ENCODE data around the gene MORN1. TPM values are rescaled to one million over a fixed set of nuclear protein-coding genes. Genes with fewer than 3 reads are reported as not detected.
A peak's percentile ranks its signal among the peaks of the same experiment; 100 is the strongest.

Gene MORN1
- total RNA-seq, 1 donor from 2014 or later: 9.0 TPM

GRCh38 chr1:2303781-2304180 lies 87.6 kb downstream of the MORN1 start:
- no peak for DNase-seq
- Histone ChIP-seq H3K4me3 (no peak overlapping the region), H3K36me3 (peaks cover 56% of the 10 kb centered on the region), H3K9me3 (no peaks in the 10 kb centered on the region), H3K27me3 (no peaks in the 10 kb centered on the region), H3K4me1 (peaks cover 39% of the 10 kb centered on the region), H3K27ac (no peak overlapping the region)
- TF ChIP-seq CTCF (IDR thresholded peaks at IDR 0.05): no peak
- no peak for ATAC-seq
- intact Hi-C loops (cut with DNase I): loop anchor here (10.0 kb wide), 1 partner anchor 59 kb away; no protein-coding TSS in a partner anchor

DNA sequence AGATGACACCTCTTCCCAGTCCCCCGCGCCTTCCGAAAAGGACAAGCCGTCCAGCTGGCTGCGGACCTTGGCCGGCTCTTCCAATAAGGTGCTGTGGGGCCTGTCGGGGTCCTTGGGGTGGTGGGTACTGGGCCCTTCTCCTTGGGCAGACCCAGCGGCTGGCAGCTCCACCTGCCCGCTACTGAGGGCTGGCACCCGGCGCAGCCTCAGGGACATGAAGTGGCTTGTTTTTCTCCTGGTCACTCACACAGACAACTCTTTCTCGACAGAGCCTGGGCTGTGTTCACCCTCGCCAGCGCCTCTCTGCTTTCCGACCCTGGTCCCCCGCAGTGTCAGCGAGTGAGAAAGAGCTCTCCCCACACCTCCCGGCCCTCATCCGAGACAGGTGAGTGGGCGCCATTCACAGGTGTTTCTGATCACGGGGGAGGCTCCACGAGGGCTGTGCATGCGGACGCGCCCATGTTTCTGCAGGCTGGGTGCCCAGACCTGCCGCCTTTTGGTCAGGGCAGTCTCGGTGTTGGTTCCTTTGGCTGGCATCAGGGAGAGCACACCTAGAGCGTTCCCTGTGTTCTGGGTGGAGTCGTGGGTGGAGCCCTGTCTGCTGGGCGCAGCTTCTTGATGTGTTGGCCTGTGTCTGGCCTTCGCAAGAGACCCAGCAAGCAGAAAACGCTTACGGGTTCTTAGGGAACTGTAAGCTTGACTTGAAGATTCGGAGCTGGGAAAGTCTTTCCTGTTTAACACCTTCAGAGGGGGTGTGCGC lies 88.2 kb downstream of the MORN1 start:
- peaks cover 50% of the 10 kb centered on the region for H3K36me3 ChIP-seq
- H3K9me3 ChIP-seq: no peaks in the 10 kb centered on the region
- ATAC-seq (no peak), DNase-seq (no peak)
- H3K4me3 ChIP-seq: no peak overlapping the region
- no peak for TF ChIP-seq CTCF (IDR thresholded peaks at IDR 0.05)
- H3K27ac ChIP-seq: no peak overlapping the region
- peaks cover 44% of the 10 kb centered on the region for H3K4me1 ChIP-seq
- intact Hi-C loops (cut with DNase I): loop anchor here (10.0 kb wide), 1 partner anchor 58 kb away; no protein-coding TSS in a partner anchor
- no peaks in the 10 kb centered on the region for H3K27me3 ChIP-seq

DNA sequence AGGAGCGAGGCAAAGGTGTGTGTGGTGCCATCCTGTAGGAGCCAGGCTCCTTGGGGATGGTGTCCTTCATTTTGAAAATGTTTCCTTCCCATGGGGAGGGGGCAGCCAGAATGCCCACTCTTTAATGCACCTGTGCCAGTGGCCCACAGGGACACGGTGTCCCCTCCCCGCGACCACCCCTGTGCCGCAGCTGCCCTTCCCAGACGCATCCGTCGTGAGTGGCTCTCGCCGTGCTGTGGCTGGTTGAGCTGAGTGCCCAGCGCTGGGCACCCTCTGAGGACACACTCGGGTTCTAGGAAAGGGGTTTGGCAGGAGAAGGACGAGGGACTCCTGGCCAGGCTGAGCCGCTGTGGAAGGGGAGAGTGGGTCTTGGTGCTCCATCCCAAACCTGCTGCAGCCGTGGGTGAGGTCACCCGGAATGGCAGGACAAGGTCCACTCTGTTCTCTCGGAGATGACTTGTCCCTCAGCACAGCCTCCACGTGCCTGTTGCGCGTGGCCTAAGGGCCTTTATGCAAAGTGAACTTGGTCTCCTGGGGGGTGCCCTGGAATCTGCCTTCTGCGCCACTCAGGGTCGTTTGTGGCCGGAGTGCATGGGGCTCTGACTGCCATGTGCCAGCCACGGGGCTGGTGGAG lies 88.9 kb downstream of the MORN1 start:
- H3K27ac ChIP-seq: peak overlapping the region; percentile 88

DNA sequence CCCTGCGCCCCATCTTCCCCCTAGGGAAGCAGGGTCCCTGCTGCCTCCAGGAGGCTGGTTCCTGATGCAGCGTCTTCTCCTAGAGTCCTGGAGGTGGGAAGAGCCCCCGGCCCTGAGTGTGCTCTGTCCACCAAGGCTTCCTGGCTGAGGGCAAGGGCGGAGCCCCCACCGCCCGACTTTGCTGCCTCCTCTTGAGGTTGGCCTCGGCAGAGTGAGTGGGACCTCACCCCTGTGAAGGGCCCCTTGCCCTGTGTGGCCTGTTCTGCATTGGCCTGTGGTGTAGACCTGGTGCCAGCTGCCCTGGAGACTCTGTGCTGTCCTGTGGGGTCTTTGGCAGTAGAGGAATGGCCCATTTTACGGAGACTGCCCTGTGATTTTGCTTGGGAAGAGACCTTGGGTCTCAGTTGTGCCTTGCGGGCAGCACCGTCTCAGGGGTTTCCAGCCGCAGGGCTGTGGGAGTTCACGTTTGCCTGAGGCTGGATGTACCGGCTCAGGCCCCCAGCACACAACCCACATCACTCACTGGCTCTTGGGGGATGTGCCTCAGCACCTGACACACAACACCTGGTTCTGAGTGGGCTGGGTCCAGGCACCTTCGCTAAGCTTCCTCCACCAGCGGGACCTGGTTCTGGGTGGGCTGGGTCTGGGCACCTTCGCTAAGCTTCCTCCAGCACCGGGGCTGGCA lies 89.6 kb downstream of the MORN1 start:
- peaks cover 35% of the 10 kb centered on the region for H3K36me3 ChIP-seq
- intact Hi-C loops (cut with DNase I): loop anchor here (10.0 kb wide), 1 partner anchor 57 kb away; no protein-coding TSS in a partner anchor
- ATAC-seq: no peak
- DNase-seq: no peak
- no peaks in the 10 kb centered on the region for H3K27me3 ChIP-seq
- peak overlapping the region; percentile 88 for H3K27ac ChIP-seq
- H3K4me1 ChIP-seq: peaks cover 47% of the 10 kb centered on the region
- no peak overlapping the region for H3K4me3 ChIP-seq
- no peaks in the 10 kb centered on the region for H3K9me3 ChIP-seq
- no peak for TF ChIP-seq CTCF (IDR thresholded peaks at IDR 0.05)

More for the DNA sequence above, 88.9 kb downstream of the MORN1 start:
- Histone ChIP-seq H3K4me1 (peaks cover 47% of the 10 kb centered on the region), H3K36me3 (peaks cover 42% of the 10 kb centered on the region), H3K27me3 (no peaks in the 10 kb centered on the region), H3K4me3 (no peak overlapping the region), H3K9me3 (no peaks in the 10 kb centered on the region)
- no peak for ATAC-seq
- no peak for TF ChIP-seq CTCF (IDR thresholded peaks at IDR 0.05)
- intact Hi-C loops (cut with DNase I): loop anchor here (10.0 kb wide), 1 partner anchor 58 kb away; no protein-coding TSS in a partner anchor
- DNase-seq: no peak

DNA sequence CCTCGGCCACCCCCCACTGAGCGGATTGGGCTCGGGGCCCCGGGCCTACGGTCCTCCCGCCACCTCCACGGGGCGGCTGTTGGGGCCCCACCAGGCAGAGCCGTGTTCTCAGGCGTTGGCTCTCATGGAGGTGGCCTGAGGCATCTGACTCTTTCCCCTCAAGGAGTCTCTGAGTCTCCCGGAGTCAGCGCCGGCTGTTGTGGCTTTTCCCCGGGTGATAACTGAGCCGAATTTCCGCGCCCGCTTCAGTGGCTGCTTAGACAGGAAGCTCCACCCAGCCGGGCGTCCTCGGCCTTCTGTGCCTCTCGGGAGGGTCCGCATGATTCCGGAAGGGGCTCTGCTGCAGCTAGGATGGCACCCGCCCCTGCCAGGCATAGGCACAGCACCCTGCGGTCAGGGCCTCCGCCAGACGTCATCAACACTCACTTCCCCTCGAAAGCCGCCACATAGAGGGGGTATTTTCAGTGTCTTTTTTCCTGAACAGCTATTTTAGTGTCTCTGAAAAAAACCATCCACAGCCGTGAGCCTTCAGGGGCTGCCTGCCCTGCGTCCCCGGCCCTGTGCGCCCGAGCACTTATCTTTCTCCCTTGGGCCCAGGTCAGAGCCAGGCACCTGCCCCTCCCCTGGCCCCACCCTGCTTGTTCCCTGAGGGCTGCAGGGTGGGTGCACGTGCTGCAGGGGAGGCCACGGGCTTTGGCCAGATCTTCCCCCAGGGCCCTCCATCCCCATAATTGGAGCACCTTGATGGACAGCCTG lies 90.3 kb downstream of the MORN1 start:
- peaks cover 50% of the 10 kb centered on the region for H3K4me1 ChIP-seq

More for the DNA sequence above, 90.3 kb downstream of the MORN1 start:
- intact Hi-C loops (cut with DNase I): loop anchor here (10.0 kb wide), 1 partner anchor 56 kb away; no protein-coding TSS in a partner anchor
- peaks cover 28% of the 10 kb centered on the region for H3K36me3 ChIP-seq
- peak overlapping the region; percentile 40 for H3K4me3 ChIP-seq
- peak overlapping the region; percentile 88 for H3K27ac ChIP-seq
- DNase-seq (peak; percentile 89), ATAC-seq (peak; percentile 75)
- no peak for TF ChIP-seq CTCF (IDR thresholded peaks at IDR 0.05)
- H3K27me3 ChIP-seq: no peaks in the 10 kb centered on the region
- H3K9me3 ChIP-seq: no peaks in the 10 kb centered on the region

Measured in upper lobe of right lung (tissue), 1 donor.